H7 (cell line): ENCODE data around the gene HELZ2. TPM values are rescaled to one million over a fixed set of nuclear protein-coding genes. Genes with fewer than 3 reads are reported as not detected.
"Not testable (repeated sequence)": the region's sequence is repeated elsewhere in the genome, so short reads cannot be mapped to it uniquely, and the experiment has no call there.

Experiments used
- DNase-seq: peaks from one replicate; pipeline ENCODE4 v3.0.0; 2012
- H3K27me3 ChIP-seq: 2 replicates; pipeline ENCODE4 v1.6.0; 2011; ENCODE audit warnings: mild to moderate bottlenecking, low read length; ENCODE audit not compliant: control insufficient read depth, insufficient read depth
- H3K36me3 ChIP-seq: replicated peaks from 2 replicates; pipeline ENCODE4 v1.5.1; 2011; ENCODE audit warnings: low read length; ENCODE audit not compliant: control insufficient read depth, insufficient read depth
- H3K4me3 ChIP-seq: 2 replicates; pipeline ENCODE4 v1.5.1; 2011; ENCODE audit warnings: low read depth, mild to moderate bottlenecking, control low read depth, low read length, moderate library complexity; ENCODE audit not compliant: insufficient read depth
- total RNA-seq: library from RNA; depleted of rRNA; stranded (reverse); fragments of >200 nt; shearing (Covaris generic); gene quantifications from 2 replicates; pipeline ENCODE4 v1.2.3, GENCODE V29; 2014

HELZ2 gene
- total RNA-seq, 1 experiment from 2014 or later, result 20.1 TPM

- H3K27me3 ChIP-seq, result no peaks in the 10 kb centered on the region
- no peaks in the 10 kb centered on the region; the same call in none of the 2 replicates for H3K36me3 ChIP-seq
- no peak for DNase-seq
- no peak overlapping the region for H3K4me3 ChIP-seq
Observed at GRCh38 chr20:63610581-63611435, 36.8 kb upstream of the HELZ2 start.

GRCh38 chr20:63606686-63607085 is 32.6 kb upstream of the HELZ2 start:
- H3K4me3 ChIP-seq, result no peak overlapping the region
- no peak for DNase-seq
- H3K27me3 ChIP-seq, result no peaks in the 10 kb centered on the region
- peaks cover 5% of the 10 kb centered on the region for H3K36me3 ChIP-seq

- Histone ChIP-seq H3K27me3 (no peaks in the 10 kb centered on the region), H3K4me3 (no peak overlapping the region), H3K36me3 (peaks cover 8% of the 10 kb centered on the region)
- DNase-seq, result no peak
Observed at GRCh38 chr20:63602321-63602720, 28.3 kb upstream of the HELZ2 start.

GRCh38 chr20:63601679-63602078 is 27.6 kb upstream of the HELZ2 start:
- not testable (repeated sequence) for H3K4me3 ChIP-seq, H3K27me3 ChIP-seq, DNase-seq, H3K36me3 ChIP-seq

- Histone ChIP-seq H3K27me3 (no peaks in the 10 kb centered on the region), H3K36me3 (peaks cover 8% of the 10 kb centered on the region), H3K4me3 (no peak overlapping the region)
- DNase-seq, result no peak
Observed at GRCh38 chr20:63599396-63600050, 25.5 kb upstream of the HELZ2 start.

GRCh38 chr20:63598479-63599395 is 24.7 kb upstream of the HELZ2 start:
- no peak overlapping the region for H3K4me3 ChIP-seq
- DNase-seq, result peak; percentile 56

GRCh38 chr20:63597651-63598478 is 23.8 kb upstream of the HELZ2 start:
- DNase-seq, result peak; percentile 41
- H3K4me3 ChIP-seq, result no peak overlapping the region
- H3K36me3 ChIP-seq, result peaks cover 7% of the 10 kb centered on the region
- no peaks in the 10 kb centered on the region for H3K27me3 ChIP-seq

More at GRCh38 chr20:63598479-63599395, 24.7 kb upstream of the HELZ2 start:
- H3K36me3 ChIP-seq, result peaks cover 8% of the 10 kb centered on the region
- H3K27me3 ChIP-seq, result no peaks in the 10 kb centered on the region

GRCh38 chr20:63596423-63596822 is 22.4 kb upstream of the HELZ2 start:
- DNase-seq, result no peak
- Histone ChIP-seq H3K27me3 (no peaks in the 10 kb centered on the region), H3K36me3 (peaks cover 3% of the 10 kb centered on the region), H3K4me3 (no peak overlapping the region)

GRCh38 chr20:63595416-63596127 is 21.5 kb upstream of the HELZ2 start:
- no peaks in the 10 kb centered on the region for H3K27me3 ChIP-seq

GRCh38 chr20:63594043-63594561 is 20.1 kb upstream of the HELZ2 start:
- peaks cover 2% of the 10 kb centered on the region for H3K36me3 ChIP-seq
- peak; percentile 41 for DNase-seq

More at GRCh38 chr20:63595416-63596127, 21.5 kb upstream of the HELZ2 start:
- no peak overlapping the region for H3K4me3 ChIP-seq
- H3K36me3 ChIP-seq, result peaks cover 2% of the 10 kb centered on the region
- DNase-seq, result peak; percentile 52

GRCh38 chr20:63592661-63593060 is 18.6 kb upstream of the HELZ2 start:
- peak; percentile 47 for DNase-seq
- Histone ChIP-seq H3K36me3 (peaks cover 2% of the 10 kb centered on the region), H3K27me3 (no peaks in the 10 kb centered on the region), H3K4me3 (no peak overlapping the region)

More at GRCh38 chr20:63594043-63594561, 20.1 kb upstream of the HELZ2 start:
- no peaks in the 10 kb centered on the region for H3K27me3 ChIP-seq
- no peak overlapping the region for H3K4me3 ChIP-seq

- H3K27me3 ChIP-seq, result no peaks in the 10 kb centered on the region
- peaks cover 2% of the 10 kb centered on the region for H3K36me3 ChIP-seq
- H3K4me3 ChIP-seq, result no peak overlapping the region
- DNase-seq, result peak; percentile 57
Observed at GRCh38 chr20:63591786-63592355, 17.8 kb upstream of the HELZ2 start.

- peaks cover 2% of the 10 kb centered on the region for H3K36me3 ChIP-seq
- DNase-seq, result peak; percentile 51
- no peak overlapping the region for H3K4me3 ChIP-seq
- H3K27me3 ChIP-seq, result no peaks in the 10 kb centered on the region
Observed at GRCh38 chr20:63591147-63591533, 17.1 kb upstream of the HELZ2 start.
